RWPE1 (cell line): Measurements from ENCODE around the gene TMEM80.

ENCODE experiments used
- CTCF ChIA-PET: fragments of 350-600 bp; sonication (Branson Sonifier 250); formaldehyde crosslinking; extraction: SDS; loops from one replicate; lab custom pipeline; 2021; lab: Yijun Ruan, JAX
- POLR2A ChIA-PET: fragments of 400-600 bp; formaldehyde crosslinking; extraction: SDS; loops from one replicate; lab custom pipeline; 2020; ENCODE audit warnings: antibody characterized with exemption; ENCODE audit not compliant: low non-redundant PET; lab: Yijun Ruan, JAX
- DNase-seq: peaks from one replicate; pipeline ENCODE4 v3.0.0; 2012; ENCODE audit warnings: low spot score
- H3K27ac ChIP-seq: fragments of 450-650 bp; 2 replicates; pipeline ENCODE4 v1.5.1; 2017
- CTCF ChIP-seq: fragments of 450-650 bp; conservative IDR thresholded peaks from 2 replicates; pipeline ENCODE4 v1.5.1; 2017; ENCODE audit warnings: low read depth, mild to moderate bottlenecking

TMEM80 gene

DNA sequence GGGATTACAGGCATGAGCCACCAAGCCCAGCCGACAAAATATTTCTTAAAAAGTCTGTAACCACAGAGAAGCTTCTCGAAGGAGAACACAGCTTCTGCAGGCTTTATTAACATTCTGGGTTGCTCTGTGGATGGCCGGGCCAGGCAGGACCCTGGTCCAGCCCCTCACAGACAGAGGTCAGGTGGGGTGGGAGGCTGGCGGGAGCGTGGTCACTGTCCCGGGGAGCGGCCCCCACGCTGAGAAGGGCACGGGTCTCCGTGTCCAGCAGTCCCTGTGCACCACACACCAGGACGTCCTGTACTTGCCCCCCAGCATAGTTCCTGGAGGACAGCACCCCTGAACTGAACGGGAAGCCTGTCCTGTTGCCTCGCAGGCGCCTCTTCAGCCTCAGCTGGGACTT, 39.2 kb upstream of the TMEM80 start:
- no peak for DNase-seq
- POLR2A ChIA-PET = interaction anchor here (0.7 kb wide), 1 partner anchor 20 kb away, joined by 3 read pairs; no protein-coding TSS in a partner anchor
- CTCF ChIA-PET = no interaction called here
- peak overlapping the region; percentile 87; the same call in 1 of the 2 replicates for H3K27ac ChIP-seq
- no peak for TF ChIP-seq CTCF

GRCh38 chr11:656866-657265, 38.8 kb upstream of the TMEM80 start:
- POLR2A ChIA-PET = interaction anchor here (0.7 kb wide), 1 partner anchor 21 kb away, joined by 3 read pairs; no protein-coding TSS in a partner anchor
- H3K27ac ChIP-seq = peak overlapping the region; percentile 87
- CTCF ChIA-PET = no interaction called here
- no peak for TF ChIP-seq CTCF
- DNase-seq = no peak

DNA sequence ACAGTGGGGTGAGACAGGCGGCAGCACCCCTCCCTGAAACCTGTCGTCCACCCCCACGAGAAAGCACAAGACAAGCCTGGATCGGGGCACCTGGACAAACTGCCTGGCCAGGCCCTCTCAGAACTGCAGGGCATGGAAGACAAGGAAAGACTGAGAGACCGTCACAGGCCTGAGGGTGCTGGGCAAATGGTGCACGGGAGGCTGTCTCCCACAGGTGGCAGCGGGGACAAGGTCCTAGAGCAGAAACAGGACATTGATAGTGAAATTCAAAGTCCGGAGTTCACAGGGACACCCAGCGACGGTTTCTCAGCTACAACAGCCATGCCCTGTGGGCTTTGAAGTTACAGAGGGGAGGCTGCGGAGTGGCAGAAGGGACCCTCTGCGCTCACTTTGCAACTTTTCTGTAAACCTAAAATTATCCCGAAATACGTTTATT, 37.9 kb upstream of the TMEM80 start:
- ChIA-PET CTCF (no interaction called here), POLR2A (no interaction called here)
- peak overlapping the region; percentile 87 for H3K27ac ChIP-seq
- DNase-seq = no peak
- TF ChIP-seq CTCF = no peak

DNA sequence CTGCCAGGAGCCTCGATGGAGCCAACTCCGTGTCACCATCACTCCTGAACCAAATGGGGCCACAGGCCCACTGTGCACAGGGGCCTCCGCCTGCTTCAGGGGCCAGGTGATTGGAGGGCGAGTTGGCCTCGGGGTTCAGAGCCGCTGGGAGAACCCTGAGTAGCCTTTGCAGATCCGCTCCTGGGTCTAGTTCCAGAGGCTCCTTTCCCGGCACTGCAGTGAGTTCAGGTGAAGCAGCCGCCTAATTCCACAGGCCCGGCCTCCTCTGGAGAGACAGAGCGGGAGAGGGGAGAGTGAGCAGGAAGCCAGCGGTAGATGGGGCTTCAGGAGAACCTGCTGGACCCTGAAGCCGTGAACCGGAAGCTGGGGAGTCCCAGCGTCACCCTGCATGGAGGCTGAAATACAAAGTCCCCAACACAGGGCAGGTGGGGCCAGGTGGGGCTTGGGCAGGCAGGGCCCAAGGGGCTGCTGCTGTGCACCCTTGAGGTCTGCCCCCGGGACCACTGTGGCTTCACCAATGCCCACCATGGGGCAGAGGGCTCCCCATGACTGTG, 36.0 kb upstream of the TMEM80 start:
- TF ChIP-seq CTCF = no peak
- DNase-seq = no peak
- ChIA-PET CTCF (no interaction called here), POLR2A (no interaction called here)
- peak overlapping the region; percentile 87 for H3K27ac ChIP-seq

GRCh38 chr11:660281-660680, 35.3 kb upstream of the TMEM80 start:
- POLR2A ChIA-PET = no interaction called here
- no peak for TF ChIP-seq CTCF
- no peak for DNase-seq
- CTCF ChIA-PET = no interaction called here
- H3K27ac ChIP-seq = peak overlapping the region; percentile 87

DNA sequence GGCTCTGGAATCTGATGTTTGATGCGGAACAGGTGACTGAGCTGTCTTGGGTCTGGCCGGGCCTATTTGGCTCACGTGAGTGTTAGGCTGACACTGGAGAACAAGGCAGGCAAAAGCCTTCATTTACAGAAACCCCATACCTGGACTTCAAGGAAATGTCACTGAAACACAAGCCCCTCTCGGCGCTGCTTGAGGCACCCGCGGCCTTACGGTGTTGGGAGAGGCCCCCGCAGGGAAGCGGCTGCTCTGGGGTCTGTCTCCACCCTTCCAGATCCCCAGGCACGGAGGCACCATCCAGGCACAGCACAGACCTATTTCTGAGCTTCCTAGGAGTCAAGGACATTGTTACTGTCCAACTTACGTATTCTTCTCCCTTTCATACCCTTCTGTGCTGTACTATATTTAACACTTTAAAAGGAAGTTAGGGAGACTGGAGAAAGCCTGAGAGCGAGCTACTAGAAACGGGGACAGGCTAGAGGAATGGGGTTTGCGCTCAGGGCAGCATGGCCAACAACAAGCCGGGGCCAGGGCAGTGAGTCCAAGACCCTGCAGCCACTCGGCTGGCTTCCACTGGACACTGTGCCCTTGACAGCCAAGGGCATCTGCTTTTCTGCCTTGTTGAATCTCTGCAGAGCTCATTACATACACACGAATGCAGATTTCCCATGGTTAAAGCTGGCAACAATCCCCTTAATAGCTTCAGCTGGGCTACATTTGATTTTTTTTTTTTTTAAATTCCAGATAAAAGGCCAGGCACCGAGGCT, 34.8 kb upstream of the TMEM80 start:
- no peak for DNase-seq
- TF ChIP-seq CTCF = no peak
- CTCF ChIA-PET = interaction anchor here (0.5 kb wide), 1 partner anchor 9 kb away, joined by 3 read pairs; no protein-coding TSS in a partner anchor
- peak overlapping the region; percentile 87 for H3K27ac ChIP-seq
- POLR2A ChIA-PET = no interaction called here
